SU-DHL-6 (cell line): Measurements from ENCODE around the gene NAPB.

ENCODE experiments used
- H2AFZ ChIP-seq: fragments of 200-600 bp; sonication (generic); 2 replicates; pipeline ENCODE4 v1.6.1; 2014; ENCODE audit warnings: low read depth, mild to moderate bottlenecking, moderate library complexity, mixed read lengths, antibody characterized with exemption, low read length; ENCODE audit not compliant: severe bottlenecking
- H3F3A ChIP-seq: fragments of 200-600 bp; shearing (Covaris generic); 2 replicates; pipeline ENCODE4 v1.6.0; 2016; ENCODE audit warnings: antibody characterized with exemption, mild to moderate bottlenecking; ENCODE audit not compliant: insufficient read depth
- H3K27ac ChIP-seq: fragments of 200-600 bp; sonication (generic); 2 replicates; pipeline ENCODE4 v1.5.1; 2016; ENCODE audit warnings: low read depth, mild to moderate bottlenecking, low read length, moderate library complexity, mixed read lengths
- H3K27me3 ChIP-seq: fragments of 200-600 bp; sonication (generic), shearing (Covaris generic); 2 replicates; pipeline ENCODE4 v1.6.0; 2014; ENCODE audit warnings: mild to moderate bottlenecking, low read length
- H3K36me3 ChIP-seq: fragments of 200-600 bp; sonication (generic); 2 replicates; pipeline ENCODE4 v1.6.1; 2014; ENCODE audit warnings: mild to moderate bottlenecking, low read length, mixed read lengths
- H3K4me2 ChIP-seq: fragments of 300-600, 200-600 bp; shearing (Covaris generic), sonication (generic); 2 replicates; pipeline ENCODE4 v1.6.0; 2014; ENCODE audit warnings: low read length, low read depth, mild to moderate bottlenecking; ENCODE audit not compliant: poor library complexity, severe bottlenecking
- H3K4me3 ChIP-seq: fragments of 200-600 bp; sonication (generic); 2 replicates; pipeline ENCODE4 v1.5.1; 2014; ENCODE audit warnings: antibody characterized with exemption, low read length, mild to moderate bottlenecking, mixed read lengths; ENCODE audit not compliant: insufficient read depth, poor library complexity, severe bottlenecking
- H3K79me2 ChIP-seq: fragments of 200-600 bp; sonication (generic); 2 replicates; pipeline ENCODE4 v1.6.1; 2014; ENCODE audit warnings: mild to moderate bottlenecking, low read length, moderate library complexity; ENCODE audit not compliant: insufficient read depth
- H3K9ac ChIP-seq: fragments of 200-600 bp; sonication (generic); 2 replicates; pipeline ENCODE4 v1.7.0; 2014; ENCODE audit warnings: mild to moderate bottlenecking, low read length
- H3K9me2 ChIP-seq: fragments of 200-600 bp; sonication (generic); replicated peaks from 2 replicates; pipeline ENCODE4 v1.6.1; 2014; ENCODE audit warnings: low read length; ENCODE audit not compliant: insufficient read depth
- H3K9me3 ChIP-seq: fragments of 200-600 bp; sonication (generic); 2 replicates; pipeline ENCODE4 v1.6.1; 2014; ENCODE audit warnings: low read length, mixed read lengths; ENCODE audit not compliant: insufficient read depth
- H4K20me1 ChIP-seq: fragments of 200-600 bp; sonication (generic); 2 replicates; pipeline ENCODE4 v1.6.1; 2014; ENCODE audit warnings: low read depth, mild to moderate bottlenecking, antibody characterized with exemption, low read length, moderate library complexity, mixed read lengths
- CTCF ChIP-seq: fragments of 200-600 bp; sonication (generic); IDR thresholded peaks from one replicate; pipeline ENCODE4 v1.5.1; 2017; ENCODE audit warnings: antibody characterized with exemption, mild to moderate bottlenecking, low read length, moderate library complexity; ENCODE audit not compliant: insufficient read depth, poor library complexity, severe bottlenecking
- EZH2phosphoT487 ChIP-seq: fragments of 200-600 bp; sonication (generic), shearing (Covaris generic); conservative IDR thresholded peaks from 2 replicates; pipeline ENCODE4 v1.6.1; 2018; ENCODE audit warnings: mild to moderate bottlenecking, antibody characterized with exemption, low read length, moderate library complexity, mixed read lengths

The NAPB gene

GRCh38 chr20:23404196-23404595 is 17.1 kb downstream of the NAPB start:
- Histone ChIP-seq H4K20me1 (no peaks in the 10 kb centered on the region), H3K27ac (no peak overlapping the region), H2AFZ (no peak overlapping the region), H3K4me2 (no peak overlapping the region), H3K9ac (no peak overlapping the region), H3K4me3 (no peak overlapping the region), H3K9me2 (no peaks in the 10 kb centered on the region), H3K79me2 (peaks cover 56% of the 10 kb centered on the region), H3K9me3 (no peaks in the 10 kb centered on the region), H3K27me3 (no peaks in the 10 kb centered on the region), H3F3A (no peaks in the 10 kb centered on the region), H3K36me3 (0 out of 2 replicates have a peak, but pooled peaks cover 3% of the 10 kb centered on the region)
- TF ChIP-seq EZH2phosphoT487 (no peak), CTCF (no peak)

- no peak for TF ChIP-seq EZH2phosphoT487
- TF ChIP-seq CTCF: no peak
- Histone ChIP-seq H3K27ac (no peak overlapping the region), H3K79me2 (peaks cover 51% of the 10 kb centered on the region), H3K4me2 (no peak overlapping the region), H3K9ac (no peak overlapping the region), H4K20me1 (no peaks in the 10 kb centered on the region), H3K9me2 (no peaks in the 10 kb centered on the region), H3K36me3 (0 out of 2 replicates have a peak, but pooled peaks cover 3% of the 10 kb centered on the region), H3K27me3 (no peaks in the 10 kb centered on the region), H3F3A (no peaks in the 10 kb centered on the region), H3K4me3 (no peak overlapping the region), H2AFZ (no peak overlapping the region), H3K9me3 (no peaks in the 10 kb centered on the region)
Measured at GRCh38 chr20:23403751-23404150, 17.5 kb downstream of the NAPB start.

GRCh38 chr20:23401051-23401450 is 20.2 kb downstream of the NAPB start:
- TF ChIP-seq EZH2phosphoT487 (no peak), CTCF (no peak)
- Histone ChIP-seq H2AFZ (no peak overlapping the region), H3K27ac (no peak overlapping the region), H3K4me3 (no peak overlapping the region), H3K9me3 (no peaks in the 10 kb centered on the region), H3K9me2 (no peaks in the 10 kb centered on the region), H3K79me2 (peaks cover 24% of the 10 kb centered on the region), H3K9ac (no peak overlapping the region), H3K36me3 (peaks cover 3% of the 10 kb centered on the region; the same call in 1 of the 2 replicates), H3K4me2 (no peak overlapping the region), H4K20me1 (no peaks in the 10 kb centered on the region), H3K27me3 (no peaks in the 10 kb centered on the region), H3F3A (no peaks in the 10 kb centered on the region)
